Parathyroid adenoma (tissue), 2 donors: Measurements from ENCODE around the gene HMG20B.

ENCODE experiments used
- H2AFZ ChIP-seq: fragments of 300-600 bp; sonication (generic); one replicate; pipeline ENCODE4 v1.7.0; 2017; ENCODE audit warnings: antibody characterized with exemption, mild to moderate bottlenecking
- H3K27ac ChIP-seq: fragments of 300-600 bp; sonication (generic); one replicate; pipeline ENCODE4 v1.7.0; 2017
- H3K27me3 ChIP-seq: fragments of 300-600 bp; sonication (generic); one replicate; pipeline ENCODE4 v1.7.0; 2017; ENCODE audit warnings: low read length; ENCODE audit not compliant: control insufficient read depth, insufficient read depth
- H3K36me3 ChIP-seq: fragments of 300-600 bp; sonication (generic); one replicate; pipeline ENCODE4 v1.7.0; 2017; ENCODE audit warnings: low read length; ENCODE audit not compliant: control insufficient read depth, insufficient read depth
- H3K4me1 ChIP-seq: fragments of 300-600 bp; sonication (generic); one replicate; pipeline ENCODE4 v1.7.0; 2017; ENCODE audit warnings: control low read depth
- H3K4me2 ChIP-seq: fragments of 300-600 bp; sonication (generic); one replicate; pipeline ENCODE4 v1.7.0; 2017; ENCODE audit warnings: low read length
- H3K4me3 ChIP-seq: fragments of 300-600 bp; sonication (generic); one replicate; pipeline ENCODE4 v1.7.0; 2017; ENCODE audit warnings: low read depth, low read length
- H3K79me2 ChIP-seq: fragments of 300-600 bp; sonication (generic); one replicate; pipeline ENCODE4 v1.7.0; 2017; ENCODE audit warnings: control low read depth
- H3K9ac ChIP-seq: fragments of 300-600 bp; sonication (generic); one replicate; pipeline ENCODE4 v1.7.0; 2017; ENCODE audit warnings: mild to moderate bottlenecking
- H3K9me3 ChIP-seq: fragments of 300-600 bp; sonication (generic); one replicate; pipeline ENCODE4 v1.7.0; 2017; ENCODE audit warnings: low read length; ENCODE audit not compliant: control insufficient read depth
- TF ChIP-seq, protein P1 (sequence below): fragments of 300-600 bp; sonication (generic); IDR thresholded peaks from one replicate; pipeline ENCODE4 v1.7.0; 2017; ENCODE audit warnings: antibody characterized with exemption, mild to moderate bottlenecking
- donor health status: primary hyperparathyroidism.

The HMG20B gene

DNA sequence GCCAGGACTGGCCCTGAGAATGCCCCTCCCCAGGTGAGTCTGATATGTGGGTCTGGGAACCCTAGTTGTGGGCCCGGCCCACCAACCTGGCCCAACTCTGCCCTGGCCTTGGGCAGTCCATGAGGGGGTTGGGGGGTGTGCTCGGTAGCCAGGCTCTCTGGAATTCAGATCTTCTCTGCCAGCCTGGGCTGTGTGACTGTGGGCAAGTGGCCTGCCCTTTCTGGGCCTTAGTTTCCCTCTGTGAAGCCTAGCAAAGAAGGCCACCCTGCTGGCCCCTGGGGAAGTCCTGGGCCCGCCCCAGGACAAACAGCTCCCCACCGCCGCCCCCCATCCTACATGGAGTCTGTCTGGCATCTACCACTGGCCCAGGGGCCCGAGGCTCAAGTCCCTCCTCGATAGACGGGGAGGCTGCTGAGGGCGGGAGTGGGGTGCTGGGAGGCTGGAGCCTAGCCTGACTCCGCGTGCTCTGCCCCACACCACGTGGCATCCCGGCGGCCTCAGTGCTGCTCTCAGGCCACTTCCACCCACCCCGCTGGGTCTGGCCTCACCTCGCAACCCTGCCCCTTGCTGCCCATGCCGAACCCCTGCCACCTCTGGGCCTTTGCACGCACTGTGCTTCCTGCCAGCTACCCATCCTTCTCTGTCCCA lies 42.2 kb downstream of the HMG20B start:
- H3K9me3 ChIP-seq, result no peaks in the 10 kb centered on the region
- H3K4me2 ChIP-seq, result no peak overlapping the region
- H3K4me3 ChIP-seq, result no peak overlapping the region
- no peaks in the 10 kb centered on the region for H3K27me3 ChIP-seq
- no peak overlapping the region for H3K9ac ChIP-seq
- H3K4me1 ChIP-seq, result peaks cover 9% of the 10 kb centered on the region
- no peaks in the 10 kb centered on the region for H3K79me2 ChIP-seq
- no peak overlapping the region for H3K27ac ChIP-seq
- TF ChIP-seq, protein P1, sequence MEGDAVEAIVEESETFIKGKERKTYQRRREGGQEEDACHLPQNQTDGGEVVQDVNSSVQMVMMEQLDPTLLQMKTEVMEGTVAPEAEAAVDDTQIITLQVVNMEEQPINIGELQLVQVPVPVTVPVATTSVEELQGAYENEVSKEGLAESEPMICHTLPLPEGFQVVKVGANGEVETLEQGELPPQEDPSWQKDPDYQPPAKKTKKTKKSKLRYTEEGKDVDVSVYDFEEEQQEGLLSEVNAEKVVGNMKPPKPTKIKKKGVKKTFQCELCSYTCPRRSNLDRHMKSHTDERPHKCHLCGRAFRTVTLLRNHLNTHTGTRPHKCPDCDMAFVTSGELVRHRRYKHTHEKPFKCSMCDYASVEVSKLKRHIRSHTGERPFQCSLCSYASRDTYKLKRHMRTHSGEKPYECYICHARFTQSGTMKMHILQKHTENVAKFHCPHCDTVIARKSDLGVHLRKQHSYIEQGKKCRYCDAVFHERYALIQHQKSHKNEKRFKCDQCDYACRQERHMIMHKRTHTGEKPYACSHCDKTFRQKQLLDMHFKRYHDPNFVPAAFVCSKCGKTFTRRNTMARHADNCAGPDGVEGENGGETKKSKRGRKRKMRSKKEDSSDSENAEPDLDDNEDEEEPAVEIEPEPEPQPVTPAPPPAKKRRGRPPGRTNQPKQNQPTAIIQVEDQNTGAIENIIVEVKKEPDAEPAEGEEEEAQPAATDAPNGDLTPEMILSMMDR, result no peak
- no peak overlapping the region for H2AFZ ChIP-seq
- no peaks in the 10 kb centered on the region for H3K36me3 ChIP-seq

DNA sequence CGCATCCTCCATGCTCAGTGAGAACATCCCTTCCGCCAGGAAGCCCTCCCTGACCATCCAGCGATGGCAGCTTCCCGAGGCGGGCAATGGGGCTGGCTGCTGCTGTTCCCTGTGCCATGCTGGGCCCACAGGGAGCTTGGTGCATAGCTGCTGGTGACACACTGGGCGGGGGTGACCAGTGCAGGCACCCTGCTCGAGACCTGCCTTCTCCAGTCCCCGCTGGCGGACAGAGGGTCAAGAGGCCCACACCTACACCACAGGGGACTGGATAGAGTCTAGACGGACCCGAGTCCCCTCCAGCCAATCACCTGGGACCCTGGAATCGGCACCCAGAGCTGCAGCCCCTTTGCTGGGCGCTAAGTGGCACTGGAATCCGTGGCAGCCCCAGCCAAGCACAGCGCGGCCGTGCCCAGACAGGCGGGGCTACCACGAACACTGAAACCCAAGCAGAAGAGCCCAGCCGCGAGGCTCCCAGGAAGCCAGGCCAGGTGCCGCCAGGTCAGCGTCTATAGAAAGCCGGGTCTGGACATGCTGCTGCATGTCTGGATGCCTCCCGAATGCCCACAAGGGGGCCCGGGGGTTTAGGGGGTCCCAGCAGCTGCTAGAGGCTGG lies 42.9 kb downstream of the HMG20B start:
- Histone ChIP-seq H3K27ac (no peak overlapping the region), H3K4me1 (peaks cover 9% of the 10 kb centered on the region), H3K4me3 (no peak overlapping the region), H2AFZ (no peak overlapping the region), H3K27me3 (no peaks in the 10 kb centered on the region), H3K79me2 (no peaks in the 10 kb centered on the region), H3K4me2 (no peak overlapping the region), H3K9me3 (no peaks in the 10 kb centered on the region), H3K9ac (no peak overlapping the region), H3K36me3 (no peaks in the 10 kb centered on the region)
- TF ChIP-seq, protein P1, result no peak

DNA sequence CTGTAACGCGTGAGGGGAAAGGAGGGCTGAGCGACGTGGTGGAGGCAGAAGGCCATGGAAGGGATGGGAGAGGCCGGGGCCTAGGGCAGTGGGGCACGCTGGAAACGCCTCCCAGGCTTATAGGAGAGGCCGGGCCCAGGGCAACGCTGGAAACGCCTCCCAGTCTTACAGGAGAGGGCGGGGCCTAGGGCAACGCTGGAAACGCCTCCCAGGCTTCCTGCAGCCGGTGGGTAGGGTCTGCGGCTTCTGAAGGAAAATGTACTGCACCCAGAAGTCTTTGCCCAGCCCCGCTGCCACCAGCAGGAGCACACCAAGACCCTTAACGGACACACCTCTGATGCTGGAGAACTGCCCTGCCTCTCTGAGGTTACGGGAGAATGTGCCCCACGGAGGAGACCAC lies 44.7 kb downstream of the HMG20B start:
- H3K4me2 ChIP-seq, result no peak overlapping the region
- H3K4me3 ChIP-seq, result no peak overlapping the region
- H3K27ac ChIP-seq, result no peak overlapping the region

DNA sequence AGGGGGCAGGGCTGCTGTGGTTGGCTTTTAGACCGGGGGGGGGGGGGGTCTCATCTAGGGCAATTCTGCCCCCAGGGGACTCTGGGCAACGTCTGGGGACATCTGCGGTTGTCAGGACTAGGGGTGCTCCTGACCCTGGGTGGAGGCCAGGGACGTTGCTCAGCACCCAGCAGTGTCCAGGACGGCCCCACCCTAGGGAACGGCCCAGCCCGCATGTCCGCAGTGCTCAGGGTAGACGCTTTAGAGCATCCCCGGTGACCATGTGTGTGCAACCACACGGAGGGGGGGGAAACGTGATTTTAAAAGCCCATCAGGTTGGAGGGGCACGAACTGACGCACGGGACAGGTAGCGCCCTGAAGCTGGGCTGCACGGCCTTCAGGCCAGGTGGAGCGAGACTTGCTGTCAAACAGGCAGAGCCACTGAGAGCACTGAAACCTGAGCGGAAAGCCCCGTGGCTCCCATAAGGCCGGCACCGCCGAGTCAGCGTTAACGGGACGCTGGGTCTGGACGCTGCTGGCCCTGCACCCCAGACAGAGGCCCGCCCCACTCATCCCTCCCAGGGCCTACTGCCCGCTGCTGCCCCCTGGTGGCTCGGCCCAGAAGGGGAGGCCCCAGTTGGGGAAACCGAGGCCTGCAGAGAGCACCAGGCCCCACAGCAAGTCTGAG lies 45.5 kb downstream of the HMG20B start:
- Histone ChIP-seq H3K36me3 (no peaks in the 10 kb centered on the region), H3K27ac (peak overlapping the region; percentile 64), H2AFZ (peak overlapping the region; percentile 63), H3K4me3 (peak overlapping the region; percentile 35), H3K4me1 (peaks cover 9% of the 10 kb centered on the region), H3K4me2 (peak overlapping the region; percentile 58), H3K27me3 (no peaks in the 10 kb centered on the region), H3K79me2 (no peaks in the 10 kb centered on the region), H3K9me3 (no peaks in the 10 kb centered on the region), H3K9ac (no peak overlapping the region)
- TF ChIP-seq, protein P1, result peak; percentile 98

More for the DNA sequence above, 44.7 kb downstream of the HMG20B start:
- Histone ChIP-seq H3K27me3 (no peaks in the 10 kb centered on the region), H3K9me3 (no peaks in the 10 kb centered on the region), H3K9ac (no peak overlapping the region), H3K36me3 (no peaks in the 10 kb centered on the region), H3K79me2 (no peaks in the 10 kb centered on the region), H3K4me1 (peaks cover 9% of the 10 kb centered on the region), H2AFZ (no peak overlapping the region)
- TF ChIP-seq, protein P1, result no peak
